B cell (primary cell): Measurements from ENCODE around the gene SUSD5. TPM values are rescaled to one million over a fixed set of nuclear protein-coding genes. Genes with fewer than 3 reads are reported as not detected.

Experiments used
- ATAC-seq: fragments of 200-7000 bp; cut with Tn5 transposase; one replicate; pipeline ENCODE4 v1.10.0; 2021; ENCODE audit warnings: low read depth, mild to moderate bottlenecking, moderate number of reproducible peaks, moderate library complexity
- CTCF ChIA-PET: fragments of 350-600 bp; sonication (Branson Sonifier 250); formaldehyde crosslinking; loops from one replicate; lab custom pipeline; 2021; ENCODE audit warnings: antibody characterized with exemption, inconsistent platforms; lab: Charles Lee
- POLR2A ChIA-PET: fragments of 350-600 bp; sonication (Branson Sonifier 250); formaldehyde crosslinking; loops from one replicate; lab custom pipeline; 2021; ENCODE audit warnings: antibody characterized with exemption; lab: Charles Lee
- DNase-seq: peaks from one replicate; pipeline ENCODE4 v3.0.0; 2013
- H2AFZ ChIP-seq: 2 replicates; pipeline ENCODE4 v1.6.1; 2012; ENCODE audit warnings: mild to moderate bottlenecking, low read depth, low read length; ENCODE audit not compliant: insufficient read depth, poor library complexity, severe bottlenecking
- H3K27ac ChIP-seq, 2 donors: 1 replicate in 1 of 2; 2 replicates in 1 of 2; pipeline ENCODE4 v1.5.1; 2012 to 2013; ENCODE audit warnings: low read length in 2 of 2, mild to moderate bottlenecking in 2 of 2, moderate library complexity in 1 of 2
- H3K27me3 ChIP-seq, 4 experiments: fragments of 200-600 bp in 1 of 4; sonication (generic) in 1 of 4; replicated peaks in 1 of 4; 1 replicate in 2 of 4; 2 replicates in 2 of 4; pipeline versions ENCODE4 v1.6.1 to v1.7.0; 2013 to 2016; ENCODE audit warnings: low read length in 3 of 4, mild to moderate bottlenecking in 2 of 4, mixed read lengths in 1 of 4, moderate library complexity in 1 of 4; ENCODE audit not compliant: insufficient read depth in 4 of 4, control insufficient read depth in 3 of 4; ENCODE audit errors: control extremely low read depth in 1 of 4
- H3K36me3 ChIP-seq, 2 experiments: replicated peaks in 1 of 2; 1 replicate in 1 of 2; 2 replicates in 1 of 2; pipeline versions ENCODE4 v1.6.1 to v1.7.1; 2013; ENCODE audit warnings: low read length in 1 of 2; ENCODE audit not compliant: insufficient read depth in 2 of 2, control insufficient read depth in 1 of 2; ENCODE audit errors: control extremely low read depth in 1 of 2, extremely low read depth in 1 of 2
- H3K4me1 ChIP-seq, 2 donors: fragments of 200-600 bp in 1 of 2; sonication (generic) in 1 of 2; 1 replicate in 1 of 2; 2 replicates in 1 of 2; pipeline versions ENCODE4 v1.5.1 to v1.6.1; 2013 to 2017; ENCODE audit warnings: low read length in 2 of 2; ENCODE audit not compliant: control insufficient read depth in 2 of 2, insufficient read depth in 2 of 2
- H3K4me2 ChIP-seq: replicated peaks from 2 replicates; pipeline ENCODE3; 2012; ENCODE audit warnings: mild to moderate bottlenecking, low read depth, low read length; ENCODE audit not compliant: poor library complexity, severe bottlenecking
- H3K4me3 ChIP-seq, 5 experiments: fragments of 200-600 bp in 1 of 5; sonication (generic) in 1 of 5; 1 replicate in 3 of 5; 2 replicates in 2 of 5; pipeline versions ENCODE4 v1.5.1 to v1.7.0; 2011 to 2016; ENCODE audit warnings: low read length in 4 of 5, mild to moderate bottlenecking in 4 of 5, low read depth in 2 of 5, control low read depth in 1 of 5, moderate library complexity in 1 of 5; ENCODE audit not compliant: insufficient read depth in 1 of 5; ENCODE audit errors: control extremely low read depth in 1 of 5, extremely low read depth in 1 of 5
- H3K79me2 ChIP-seq: fragments of 200-600 bp; sonication (generic); one replicate; pipeline ENCODE4 v1.6.0; 2016; ENCODE audit warnings: low read length; ENCODE audit not compliant: control insufficient read depth, insufficient read depth
- H3K9ac ChIP-seq: fragments of 200-600 bp; sonication (generic); 2 replicates; pipeline ENCODE4 v1.6.1; 2017; ENCODE audit warnings: mild to moderate bottlenecking, low read length, moderate library complexity
- H3K9me3 ChIP-seq, 3 donors: one replicate each; pipeline versions ENCODE4 v1.6.1 to v1.7.1; 2013; ENCODE audit warnings: low read length in 2 of 3; ENCODE audit not compliant: control insufficient read depth in 2 of 3, insufficient read depth in 1 of 3; ENCODE audit errors: control extremely low read depth in 1 of 3
- H4K20me1 ChIP-seq: 2 replicates; pipeline ENCODE4 v1.6.0; 2012; ENCODE audit warnings: mild to moderate bottlenecking, low read length; ENCODE audit not compliant: insufficient read depth, control insufficient read depth, poor library complexity, severe bottlenecking
- H3K27ac Mint-ChIP-seq: one replicate; pipeline ENCODE4 v1.8.0; 2021; ENCODE audit warnings: mixed read lengths
- H3K27me3 Mint-ChIP-seq: one replicate; pipeline ENCODE4 v1.8.0; 2021; ENCODE audit warnings: mixed read lengths
- H3K4me1 Mint-ChIP-seq: one replicate; pipeline ENCODE4 v1.8.0; 2021; ENCODE audit warnings: mixed read lengths
- H3K4me3 Mint-ChIP-seq: one replicate; pipeline ENCODE4 v1.8.0; 2021; ENCODE audit warnings: mixed read lengths
- H3K9me3 Mint-ChIP-seq: one replicate; pipeline ENCODE4 v1.8.0; 2022; ENCODE audit warnings: mixed read lengths; ENCODE audit not compliant: insufficient read depth
- EZH2 ChIP-seq: IDR thresholded peaks from 2 replicates; pipeline ENCODE4 v1.6.1; 2012; ENCODE audit warnings: borderline replicate concordance, low read depth, mild to moderate bottlenecking, moderate library complexity, low read length; ENCODE audit not compliant: insufficient read depth, poor library complexity, severe bottlenecking
- WGBS: methylation state at CpG from one replicate; pipeline ENCODE4 v1.1.5; 2013; ENCODE audit warnings: missing lambda C conversion rate; ENCODE audit not compliant: insufficient coverage; 5-methylcytosine and 5-hydroxymethylcytosine counted together
- intact Hi-C: fragments of 100-400 bp; cut with micrococcal nuclease; formaldehyde crosslinking; loops from one replicate; pipeline ENCODE4 v1.10.0; 2022
- polyA plus RNA-seq: library from polyadenylated mRNA; depleted of rRNA; stranded (reverse); fragments of >200 nt; gene quantifications from 2 replicates; pipeline ENCODE4 v1.2.3, GENCODE V29; 2012
- total RNA-seq, 2 donors: library from RNA; stranded (reverse); fragments of 120-200 nt in 1 of 2; gene quantifications; 1 replicate in 1 of 2; 2 replicates in 1 of 2; pipeline versions ENCODE4 v1.2.3 to v1.2.4, GENCODE V29; 2013 to 2022
- TF ChIP-seq, protein P1 (sequence below): fragments of 200-600 bp; IDR thresholded peaks from one replicate; pipeline ENCODE4 v1.8.0; 2022; ENCODE audit warnings: antibody characterized with exemption, mild to moderate bottlenecking

SUSD5 gene
- total and polyA plus RNA-seq, 2 donors (not counting 1 experiment from before 2014, with no cell fraction given): 0.15 to 0.30 TPM

DNA sequence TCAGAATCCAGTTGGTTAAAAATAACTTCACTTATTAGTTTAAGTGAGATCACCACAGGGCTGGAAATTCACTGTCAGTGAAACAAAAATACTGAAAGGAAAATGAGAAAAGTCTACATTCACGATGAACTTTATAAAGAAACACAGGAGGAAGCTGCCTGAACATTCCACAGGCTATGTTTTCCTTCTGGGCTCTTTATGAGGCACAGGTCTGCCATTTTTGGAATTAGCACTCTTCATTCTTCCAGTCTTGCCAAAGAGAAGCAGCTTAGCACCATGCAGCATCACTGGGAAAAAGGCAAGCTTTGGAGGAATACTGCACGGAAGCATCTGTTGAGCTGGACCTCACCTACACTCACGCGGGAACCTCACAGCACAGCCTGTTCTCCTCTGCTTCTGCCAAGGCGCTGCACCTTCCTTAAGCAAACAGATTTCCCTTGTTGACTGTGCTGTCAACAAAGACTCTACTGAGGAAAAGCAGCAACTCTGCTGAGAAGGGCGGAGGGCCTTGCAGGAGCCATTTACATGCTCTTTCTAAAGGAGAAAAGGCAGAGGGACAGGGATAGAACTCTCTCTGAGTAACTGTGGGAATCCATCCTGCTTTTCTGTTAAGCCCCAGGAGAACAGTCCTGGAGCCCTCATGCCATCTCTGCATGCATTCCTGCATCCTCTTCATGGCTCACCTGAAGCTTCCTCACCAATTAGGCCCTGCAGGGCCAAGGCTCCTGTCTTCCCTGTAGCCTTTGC, 15.7 kb downstream of the SUSD5 start:
- H3K4me3 Mint-ChIP-seq: no peak overlapping the region
- DNase-seq (no peak), ATAC-seq (no peak)
- peaks cover 13% of the 10 kb centered on the region for H3K27me3 Mint-ChIP-seq
- H3K36me3 ChIP-seq: no peaks in the 10 kb centered on the region
- no peak overlapping the region for H3K4me2 ChIP-seq
- intact Hi-C loops: no loop called here
- no peak overlapping the region for H3K27ac ChIP-seq
- no peaks in the 10 kb centered on the region for H3K9me3 ChIP-seq
- no peaks in the 10 kb centered on the region for H4K20me1 ChIP-seq
- H3K79me2 ChIP-seq: no peaks in the 10 kb centered on the region
- CTCF ChIA-PET: no interaction called here
- H3K27ac Mint-ChIP-seq: no peak overlapping the region
- WGBS: 98% methylated on average over 6 of the region's 6 CpGs
- H3K4me3 ChIP-seq: no peak overlapping the region
- no peak for TF ChIP-seq EZH2
- TF ChIP-seq, protein P1, sequence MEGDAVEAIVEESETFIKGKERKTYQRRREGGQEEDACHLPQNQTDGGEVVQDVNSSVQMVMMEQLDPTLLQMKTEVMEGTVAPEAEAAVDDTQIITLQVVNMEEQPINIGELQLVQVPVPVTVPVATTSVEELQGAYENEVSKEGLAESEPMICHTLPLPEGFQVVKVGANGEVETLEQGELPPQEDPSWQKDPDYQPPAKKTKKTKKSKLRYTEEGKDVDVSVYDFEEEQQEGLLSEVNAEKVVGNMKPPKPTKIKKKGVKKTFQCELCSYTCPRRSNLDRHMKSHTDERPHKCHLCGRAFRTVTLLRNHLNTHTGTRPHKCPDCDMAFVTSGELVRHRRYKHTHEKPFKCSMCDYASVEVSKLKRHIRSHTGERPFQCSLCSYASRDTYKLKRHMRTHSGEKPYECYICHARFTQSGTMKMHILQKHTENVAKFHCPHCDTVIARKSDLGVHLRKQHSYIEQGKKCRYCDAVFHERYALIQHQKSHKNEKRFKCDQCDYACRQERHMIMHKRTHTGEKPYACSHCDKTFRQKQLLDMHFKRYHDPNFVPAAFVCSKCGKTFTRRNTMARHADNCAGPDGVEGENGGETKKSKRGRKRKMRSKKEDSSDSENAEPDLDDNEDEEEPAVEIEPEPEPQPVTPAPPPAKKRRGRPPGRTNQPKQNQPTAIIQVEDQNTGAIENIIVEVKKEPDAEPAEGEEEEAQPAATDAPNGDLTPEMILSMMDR: no peak
- no peaks in the 10 kb centered on the region for H3K4me1 ChIP-seq
- H3K9ac ChIP-seq: no peak overlapping the region
- H3K9me3 Mint-ChIP-seq: no peaks in the 10 kb centered on the region
- H2AFZ ChIP-seq: no peak overlapping the region
- POLR2A ChIA-PET: no interaction called here
- no peaks in the 10 kb centered on the region for H3K27me3 ChIP-seq
- no peaks in the 10 kb centered on the region for H3K4me1 Mint-ChIP-seq

DNA sequence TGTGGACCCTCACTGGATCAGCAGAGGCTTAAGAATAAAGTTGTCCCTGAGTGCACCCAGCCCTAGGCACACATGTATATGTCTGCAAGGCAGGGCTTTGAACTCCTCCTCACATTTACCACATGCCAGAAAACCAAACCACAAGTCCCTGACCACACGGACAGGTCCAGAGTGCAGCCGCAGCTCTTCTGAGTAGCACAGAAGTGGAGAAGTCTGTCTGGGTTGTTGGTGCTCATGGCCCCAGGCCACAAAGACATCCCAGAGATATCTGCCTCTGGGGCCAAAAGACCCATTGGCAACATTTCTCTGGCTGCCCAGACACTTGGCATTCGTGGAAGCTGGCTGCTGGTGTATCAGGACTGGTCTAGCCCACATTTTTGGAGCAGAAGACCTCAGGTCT, 17.4 kb downstream of the SUSD5 start:
- ChIA-PET CTCF (no interaction called here), POLR2A (no interaction called here)
- H3K36me3 ChIP-seq: no peaks in the 10 kb centered on the region
- no peaks in the 10 kb centered on the region for H3K79me2 ChIP-seq
- H3K4me3 Mint-ChIP-seq: no peak overlapping the region
- ATAC-seq (no peak), DNase-seq (no peak)
- no peak overlapping the region for H3K27ac Mint-ChIP-seq
- H3K4me3 ChIP-seq: no peak overlapping the region
- H3K4me2 ChIP-seq: no peak overlapping the region
- no peak overlapping the region for H3K9ac ChIP-seq
- intact Hi-C loops: no loop called here
- no peaks in the 10 kb centered on the region for H3K27me3 ChIP-seq
- no peaks in the 10 kb centered on the region for H4K20me1 ChIP-seq
- no peaks in the 10 kb centered on the region for H3K4me1 ChIP-seq
- no peaks in the 10 kb centered on the region for H3K9me3 ChIP-seq
- H3K4me1 Mint-ChIP-seq: no peaks in the 10 kb centered on the region
- WGBS: 94% methylated on average over 3 of the region's 3 CpGs
- H3K27ac ChIP-seq: no peak overlapping the region
- H2AFZ ChIP-seq: no peak overlapping the region
- H3K27me3 Mint-ChIP-seq: peaks cover 4% of the 10 kb centered on the region
- TF ChIP-seq, protein P1: no peak
- TF ChIP-seq EZH2: no peak
- no peaks in the 10 kb centered on the region for H3K9me3 Mint-ChIP-seq
